Colonic mucosa (tissue), 4 donors: Measurements from ENCODE around the gene DRAM2. TPM values are rescaled to one million over a fixed set of nuclear protein-coding genes. Genes with fewer than 3 reads are reported as not detected.

Experiments used
- DNase-seq: peaks from one replicate; pipeline ENCODE4 v3.0.0-alpha.2; 2020
- H3K27ac ChIP-seq: fragments of 200-600 bp; one replicate; pipeline ENCODE4 v1.8.0; 2021
- H3K27me3 ChIP-seq: fragments of 200-600 bp; one replicate; pipeline ENCODE4 v1.8.0; 2021
- H3K36me3 ChIP-seq: fragments of 200-600 bp; one replicate; pipeline ENCODE4 v1.8.0; 2021
- H3K4me1 ChIP-seq: fragments of 200-600 bp; one replicate; pipeline ENCODE4 v1.8.0; 2021; ENCODE audit warnings: mild to moderate bottlenecking
- H3K4me3 ChIP-seq: fragments of 200-600 bp; one replicate; pipeline ENCODE4 v1.8.0; 2021
- H3K9ac ChIP-seq, 2 donors: one replicate each; pipeline ENCODE4 v1.7.0; 2013; ENCODE audit warnings: control low read depth in 2 of 2, low read depth in 2 of 2, low read length in 2 of 2
- H3K9me3 ChIP-seq: fragments of 200-600 bp; one replicate; pipeline ENCODE4 v1.8.0; 2021
- intact Hi-C: fragments of 100-400 bp; cut with DNase I; formaldehyde crosslinking; loops from one replicate; pipeline ENCODE4 v1.14.1; 2022
- total RNA-seq, 2 donors: library from RNA; stranded (reverse); fragmentation: NEBNext Ultra II Directional in 1 of 2; extraction: Animal tissue kit (Norgen Biotek cat#: 25700) in 1 of 2; gene quantifications; one replicate each; pipeline ENCODE4 v1.2.1, GENCODE V29; 2021
- TF ChIP-seq, protein P1 (sequence below): fragments of 200-600 bp; IDR thresholded peaks from one replicate; pipeline ENCODE4 v1.8.0; 2022; ENCODE audit warnings: antibody characterized with exemption, mild to moderate bottlenecking
- donor health status: healthy.
- donor health status: DM: no; HTN: no; CAD: no.
- donor health status: DM: no; HTN: no; CAD: no.

Gene DRAM2
- total RNA-seq, 2 donors from 2014 or later, result 35.8 to 88.8 TPM

DNA sequence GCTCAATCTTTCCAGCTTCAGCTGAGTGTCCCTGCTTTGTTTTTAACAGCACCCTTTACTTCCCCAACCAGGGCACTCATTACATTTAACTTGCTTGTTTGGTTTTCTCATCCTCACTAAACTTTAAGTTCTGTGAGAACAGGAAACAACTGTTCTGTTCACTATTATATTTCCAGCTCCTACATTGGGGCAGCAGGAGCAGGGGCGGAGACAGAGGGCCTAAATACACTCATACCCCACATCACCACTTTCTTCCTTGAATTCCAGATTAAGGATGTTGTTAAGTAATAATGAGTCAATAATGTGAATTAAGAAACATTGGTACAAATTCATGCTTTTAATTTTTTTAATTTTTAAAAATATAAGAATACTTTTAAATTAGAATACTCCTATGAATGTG, 6.0 kb downstream of the DRAM2 start:
- H3K27ac ChIP-seq, result no peak overlapping the region
- TF ChIP-seq, protein P1, sequence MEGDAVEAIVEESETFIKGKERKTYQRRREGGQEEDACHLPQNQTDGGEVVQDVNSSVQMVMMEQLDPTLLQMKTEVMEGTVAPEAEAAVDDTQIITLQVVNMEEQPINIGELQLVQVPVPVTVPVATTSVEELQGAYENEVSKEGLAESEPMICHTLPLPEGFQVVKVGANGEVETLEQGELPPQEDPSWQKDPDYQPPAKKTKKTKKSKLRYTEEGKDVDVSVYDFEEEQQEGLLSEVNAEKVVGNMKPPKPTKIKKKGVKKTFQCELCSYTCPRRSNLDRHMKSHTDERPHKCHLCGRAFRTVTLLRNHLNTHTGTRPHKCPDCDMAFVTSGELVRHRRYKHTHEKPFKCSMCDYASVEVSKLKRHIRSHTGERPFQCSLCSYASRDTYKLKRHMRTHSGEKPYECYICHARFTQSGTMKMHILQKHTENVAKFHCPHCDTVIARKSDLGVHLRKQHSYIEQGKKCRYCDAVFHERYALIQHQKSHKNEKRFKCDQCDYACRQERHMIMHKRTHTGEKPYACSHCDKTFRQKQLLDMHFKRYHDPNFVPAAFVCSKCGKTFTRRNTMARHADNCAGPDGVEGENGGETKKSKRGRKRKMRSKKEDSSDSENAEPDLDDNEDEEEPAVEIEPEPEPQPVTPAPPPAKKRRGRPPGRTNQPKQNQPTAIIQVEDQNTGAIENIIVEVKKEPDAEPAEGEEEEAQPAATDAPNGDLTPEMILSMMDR, result no peak
- H3K27me3 ChIP-seq, result no peaks in the 10 kb centered on the region
- no peaks in the 10 kb centered on the region for H3K4me1 ChIP-seq
- H3K9ac ChIP-seq, result no peak overlapping the region
- H3K36me3 ChIP-seq, result no peaks in the 10 kb centered on the region
- DNase-seq, result no peak
- intact Hi-C loops, result no loop called here
- no peak overlapping the region for H3K4me3 ChIP-seq
- H3K9me3 ChIP-seq, result no peaks in the 10 kb centered on the region

DNA sequence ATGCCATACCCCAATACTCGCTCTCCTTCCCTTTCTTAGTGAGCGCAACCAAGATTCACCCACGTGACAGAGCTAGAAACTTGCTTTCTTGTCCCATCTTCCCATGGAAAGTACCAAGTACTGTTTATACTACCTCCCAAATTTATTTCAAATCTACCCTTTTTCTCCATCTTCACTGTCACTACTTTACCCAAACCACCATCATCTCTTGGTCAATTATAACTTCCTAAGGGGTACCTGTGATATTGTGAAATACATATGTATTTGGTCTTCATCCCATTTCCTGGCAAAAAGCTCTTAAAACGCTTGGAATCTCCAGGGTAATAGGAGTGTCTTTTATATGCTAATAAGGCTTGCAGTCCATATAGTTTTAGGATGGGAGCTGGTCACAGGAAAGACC, 8.2 kb downstream of the DRAM2 start:
- Histone ChIP-seq H3K9ac (no peak overlapping the region), H3K27ac (no peak overlapping the region), H3K36me3 (no peaks in the 10 kb centered on the region), H3K9me3 (no peaks in the 10 kb centered on the region), H3K4me3 (no peak overlapping the region), H3K4me1 (no peaks in the 10 kb centered on the region), H3K27me3 (no peaks in the 10 kb centered on the region)
- intact Hi-C loops, result no loop called here
- no peak for DNase-seq
- TF ChIP-seq, protein P1, result no peak

DNA sequence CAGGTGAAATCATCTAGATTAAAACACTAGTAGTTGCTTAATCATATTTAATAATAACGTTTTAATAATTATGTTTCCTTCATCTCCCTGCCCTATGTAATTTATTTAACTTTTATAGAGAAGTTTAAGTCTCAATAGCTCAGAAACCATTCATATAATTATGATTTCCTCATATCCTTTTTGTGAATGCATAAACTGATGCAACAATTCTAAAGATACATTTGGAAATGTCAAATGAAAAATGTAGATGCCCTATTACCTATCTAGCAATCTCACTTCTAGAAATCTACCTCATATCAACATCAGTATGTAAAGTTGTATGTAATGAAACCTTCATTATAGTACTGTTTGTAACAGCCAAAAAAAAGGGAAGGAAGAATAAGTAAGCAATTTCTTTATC, 10.5 kb downstream of the DRAM2 start:
- intact Hi-C loops, result no loop called here
- TF ChIP-seq, protein P1, result no peak
- DNase-seq, result no peak
- Histone ChIP-seq H3K27me3 (no peaks in the 10 kb centered on the region), H3K9ac (no peak overlapping the region), H3K27ac (no peak overlapping the region), H3K36me3 (no peaks in the 10 kb centered on the region), H3K9me3 (no peaks in the 10 kb centered on the region), H3K4me1 (no peaks in the 10 kb centered on the region), H3K4me3 (no peak overlapping the region)

DNA sequence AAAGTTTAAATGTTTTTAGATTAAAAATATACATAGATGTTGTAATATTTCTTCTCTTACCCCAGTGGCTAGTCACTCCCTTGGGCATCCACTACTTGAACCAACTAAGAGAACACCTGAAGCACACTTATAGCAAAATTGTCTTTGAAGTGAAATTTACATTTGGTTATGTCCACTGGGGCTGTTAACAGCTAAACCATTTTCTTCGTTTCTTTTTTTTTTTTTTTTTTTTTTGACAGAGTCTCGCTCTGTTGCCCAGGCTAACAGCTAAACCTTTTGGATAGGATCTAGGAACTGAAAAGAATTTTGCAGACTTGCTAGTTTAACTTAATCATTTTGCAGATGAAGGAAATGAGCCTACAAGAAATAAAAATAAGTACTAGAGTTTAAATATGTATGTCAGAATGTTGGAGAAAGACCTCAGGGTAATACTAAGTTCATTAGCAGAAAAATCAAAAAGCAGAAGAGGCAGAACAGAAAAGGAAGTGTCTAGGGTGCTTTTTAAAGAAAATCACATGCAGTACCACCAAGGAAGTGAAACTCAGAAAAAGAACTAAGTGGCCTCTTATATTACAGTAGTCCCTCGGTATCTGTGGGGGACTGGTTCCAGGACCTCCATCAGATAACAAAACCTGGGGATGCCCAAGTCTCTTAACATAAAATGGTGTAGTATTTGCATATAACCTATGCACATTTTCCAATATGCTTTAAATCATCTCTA, 11.8 kb downstream of the DRAM2 start:
- Histone ChIP-seq H3K9me3 (no peaks in the 10 kb centered on the region), H3K4me3 (no peak overlapping the region), H3K9ac (no peak overlapping the region), H3K4me1 (no peaks in the 10 kb centered on the region), H3K36me3 (no peaks in the 10 kb centered on the region), H3K27me3 (no peaks in the 10 kb centered on the region), H3K27ac (no peak overlapping the region)
- intact Hi-C loops, result no loop called here
- TF ChIP-seq, protein P1, result no peak
- DNase-seq, result no peak

- no peak for DNase-seq
- TF ChIP-seq, protein P1, result no peak
- Histone ChIP-seq H3K4me1 (no peaks in the 10 kb centered on the region), H3K9ac (no peak overlapping the region), H3K9me3 (no peaks in the 10 kb centered on the region), H3K4me3 (no peak overlapping the region), H3K27ac (no peak overlapping the region), H3K36me3 (no peaks in the 10 kb centered on the region), H3K27me3 (no peaks in the 10 kb centered on the region)
- intact Hi-C loops, result no loop called here
Observed at GRCh38 chr1:111126354-111126753, 13.5 kb downstream of the DRAM2 start.
